Activated CD8-positive, alpha-beta memory T cell treated with anti-CD3 and anti-CD28 coated beads for 24 hours (primary cell): Measurements from ENCODE around the gene GNPTAB.
"Not testable (repeated sequence)": the region's sequence is repeated elsewhere in the genome, so short reads cannot be mapped to it uniquely, and the experiment has no call there.

Source experiments
- DNase-seq: peaks from one replicate; pipeline ENCODE4 v3.0.0-alpha.2; 2020

The GNPTAB gene

GRCh38 chr12:101767537-101767936, 63.2 kb downstream of the GNPTAB start:
- no peak for DNase-seq

- DNase-seq: no peak
Measured at GRCh38 chr12:101764051-101764792, 66.5 kb downstream of the GNPTAB start.

GRCh38 chr12:101763246-101763931, 67.4 kb downstream of the GNPTAB start:
- no peak for DNase-seq

GRCh38 chr12:101761781-101762180, 69.0 kb downstream of the GNPTAB start:
- DNase-seq: no peak

- no peak for DNase-seq
Measured at GRCh38 chr12:101761350-101761749, 69.4 kb downstream of the GNPTAB start.

- no peak for DNase-seq
Measured at GRCh38 chr12:101759396-101760047, 71.2 kb downstream of the GNPTAB start.

- no peak for DNase-seq
Measured at GRCh38 chr12:101750152-101750551, 80.6 kb downstream of the GNPTAB start.

- DNase-seq: no peak
Measured at GRCh38 chr12:101749657-101750056, 81.1 kb downstream of the GNPTAB start.

- no peak for DNase-seq
Measured at GRCh38 chr12:101748907-101749306, 81.9 kb downstream of the GNPTAB start.

- no peak for DNase-seq
Measured at GRCh38 chr12:101747697-101748096, 83.1 kb downstream of the GNPTAB start.

GRCh38 chr12:101746661-101747060, 84.1 kb downstream of the GNPTAB start:
- DNase-seq: no peak

- DNase-seq: no peak
Measured at GRCh38 chr12:101746196-101746595, 84.6 kb downstream of the GNPTAB start.

- DNase-seq: no peak
Measured at GRCh38 chr12:101745481-101745880, 85.3 kb downstream of the GNPTAB start.

GRCh38 chr12:101743724-101744472, 86.9 kb downstream of the GNPTAB start:
- no peak for DNase-seq

GRCh38 chr12:101743242-101743641, 87.5 kb downstream of the GNPTAB start:
- no peak for DNase-seq

- DNase-seq: no peak
Measured at GRCh38 chr12:101740980-101741379, 89.8 kb downstream of the GNPTAB start.

- DNase-seq: no peak
Measured at GRCh38 chr12:101740566-101740965, 90.2 kb downstream of the GNPTAB start.

GRCh38 chr12:101738920-101739665, 91.7 kb downstream of the GNPTAB start, which contains the start of gene SYCP3:
Gene SYCP3, minus strand, starts transcription at chr12:101739462. Its CDS starts 1,527 bp downstream, at chr12:101737935.
- DNase-seq: no peak

GRCh38 chr12:101737476-101737875, 93.3 kb downstream of the GNPTAB start:
- DNase-seq: no peak

- DNase-seq: not testable (repeated sequence)
Measured at GRCh38 chr12:101734482-101734881, 96.3 kb downstream of the GNPTAB start.

- no peak for DNase-seq
Measured at GRCh38 chr12:101733166-101733565, 97.6 kb downstream of the GNPTAB start.

GRCh38 chr12:101732318-101732717, 98.4 kb downstream of the GNPTAB start:
- DNase-seq: no peak
